ENCODE measurements around the gene RAB20. TPM values are rescaled to one million over a fixed set of nuclear protein-coding genes. Genes with fewer than 3 reads are reported as not detected.

Gene RAB20
- total RNA-seq, 4 donors from 2014 or later: 3.9 to 9.1 (median 6.2) TPM

DNA sequence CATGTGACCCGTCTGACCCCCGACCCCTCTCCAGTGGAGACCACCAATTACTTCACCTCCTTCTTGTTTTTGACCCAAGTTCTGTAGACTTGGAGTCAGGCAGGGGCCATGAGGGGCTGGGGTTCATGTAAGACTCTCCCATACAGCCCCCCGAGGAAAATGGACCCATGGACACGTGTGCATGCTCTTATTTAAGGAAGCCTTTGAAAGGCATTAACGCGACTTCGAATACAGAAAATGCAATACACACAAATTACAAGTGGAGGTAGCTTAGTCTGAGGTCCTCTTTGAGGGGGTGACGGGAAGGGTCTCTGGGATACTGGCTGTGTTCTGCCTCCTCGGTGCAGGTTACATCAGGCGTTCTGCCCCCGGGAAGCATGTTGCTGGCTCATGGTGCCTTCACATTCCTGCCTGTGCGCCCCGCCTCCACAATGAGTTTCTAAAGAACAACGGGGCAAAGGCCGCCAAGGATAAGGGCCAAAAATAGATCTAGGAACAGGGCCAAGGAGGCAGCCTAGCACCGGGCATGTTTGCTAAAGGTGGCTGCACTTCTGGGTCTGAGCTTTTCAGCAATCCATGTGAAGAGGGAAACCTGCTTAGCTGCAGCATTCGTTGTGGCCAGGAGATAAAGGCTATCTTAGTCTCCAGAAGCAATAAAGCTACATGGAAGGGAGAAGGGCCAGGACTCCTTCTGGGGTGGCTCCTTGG is 54.5 kb downstream of the RAB20 start:
- H3K4me3 ChIP-seq (ENCODE audit: low read depth, poor library complexity, severe bottlenecking): no peak overlapping the region
- intact Hi-C loops (cut with DNase I; ENCODE audit: low total_unique reads): no loop called here
- TF ChIP-seq CTCF (IDR thresholded peaks at IDR 0.05): no peak
- no peak for TF ChIP-seq POLR2A (IDR thresholded peaks at IDR 0.05)
- DNase-seq (ENCODE audit: low spot score in 2 of 2): no peak
- WGBS, 2 donors: 49 to 54% methylated on average over 17 of the region's 17 CpGs

DNA sequence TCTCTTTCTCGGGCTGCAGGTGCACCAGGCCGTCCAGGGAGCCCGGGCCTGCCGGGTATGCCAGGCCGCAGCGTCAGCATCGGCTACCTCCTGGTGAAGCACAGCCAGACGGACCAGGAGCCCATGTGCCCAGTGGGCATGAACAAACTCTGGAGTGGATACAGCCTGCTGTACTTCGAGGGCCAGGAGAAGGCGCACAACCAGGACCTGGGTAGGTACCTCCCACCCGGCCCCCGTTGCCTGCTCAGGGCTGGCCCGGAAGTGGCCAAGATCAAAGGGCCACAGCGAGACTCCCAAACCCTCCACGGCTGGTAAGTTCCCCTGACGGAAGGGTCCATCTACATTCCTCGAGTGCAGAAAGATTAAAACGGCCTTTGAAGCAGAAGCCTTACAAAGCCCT is 55.1 kb downstream of the RAB20 start:
- no peak overlapping the region for H3K4me3 ChIP-seq (ENCODE audit: low read depth, poor library complexity, severe bottlenecking)
- WGBS, 2 donors: 90 to 93% methylated on average over 18 of the region's 18 CpGs
- DNase-seq (ENCODE audit: low spot score in 2 of 2): no peak
- intact Hi-C loops (cut with DNase I; ENCODE audit: low total_unique reads): no loop called here
- TF ChIP-seq POLR2A (IDR thresholded peaks at IDR 0.05): no peak
- no peak for TF ChIP-seq CTCF (IDR thresholded peaks at IDR 0.05)

- no peak overlapping the region for H3K4me3 ChIP-seq (ENCODE audit: low read depth, poor library complexity, severe bottlenecking)
- TF ChIP-seq CTCF (IDR thresholded peaks at IDR 0.05) (no peak), POLR2A (IDR thresholded peaks at IDR 0.05) (no peak)
- intact Hi-C loops (cut with DNase I; ENCODE audit: low total_unique reads): no loop called here
- DNase-seq (ENCODE audit: low spot score in 2 of 2): no peak
- 93 to 94% methylated on average over 10 of the region's 10 CpGs for WGBS, 2 donors
Observed at GRCh38 chr13:110505594-110505993, 55.9 kb downstream of the RAB20 start.

DNA sequence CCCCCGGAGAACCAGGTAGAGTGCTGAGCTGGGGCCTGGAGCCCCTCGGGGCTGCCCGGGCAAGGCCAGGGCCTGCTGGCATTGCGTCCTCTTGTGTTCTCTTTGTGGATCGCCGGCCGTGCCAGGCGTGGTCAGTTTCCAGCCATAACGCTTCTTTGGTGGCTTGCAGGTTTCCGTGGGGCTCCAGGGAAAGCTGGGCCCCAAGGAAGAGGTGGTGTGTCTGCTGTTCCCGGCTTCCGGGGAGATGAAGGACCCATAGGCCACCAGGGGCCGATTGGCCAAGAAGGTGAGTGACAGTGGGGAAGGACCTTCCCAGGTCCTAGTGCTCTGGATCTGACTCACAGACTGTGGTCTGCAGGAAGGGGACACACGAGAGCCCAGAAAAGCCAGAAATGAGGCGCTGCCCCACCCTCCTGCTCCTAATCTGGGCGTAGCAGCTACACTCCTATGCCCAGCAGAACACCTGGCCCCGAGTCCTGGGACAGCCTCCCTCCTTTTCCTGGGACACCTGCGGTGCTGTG is 57.5 kb downstream of the RAB20 start:
- WGBS, 2 donors: 94% methylated on average over 11 to 18 of the region's 18 CpGs
- intact Hi-C loops (cut with DNase I; ENCODE audit: low total_unique reads): no loop called here
- DNase-seq (ENCODE audit: low spot score in 2 of 2): no peak
- no peak for TF ChIP-seq CTCF (IDR thresholded peaks at IDR 0.05)
- no peak for TF ChIP-seq POLR2A (IDR thresholded peaks at IDR 0.05)
- H3K4me3 ChIP-seq (ENCODE audit: low read depth, poor library complexity, severe bottlenecking): no peak overlapping the region

DNA sequence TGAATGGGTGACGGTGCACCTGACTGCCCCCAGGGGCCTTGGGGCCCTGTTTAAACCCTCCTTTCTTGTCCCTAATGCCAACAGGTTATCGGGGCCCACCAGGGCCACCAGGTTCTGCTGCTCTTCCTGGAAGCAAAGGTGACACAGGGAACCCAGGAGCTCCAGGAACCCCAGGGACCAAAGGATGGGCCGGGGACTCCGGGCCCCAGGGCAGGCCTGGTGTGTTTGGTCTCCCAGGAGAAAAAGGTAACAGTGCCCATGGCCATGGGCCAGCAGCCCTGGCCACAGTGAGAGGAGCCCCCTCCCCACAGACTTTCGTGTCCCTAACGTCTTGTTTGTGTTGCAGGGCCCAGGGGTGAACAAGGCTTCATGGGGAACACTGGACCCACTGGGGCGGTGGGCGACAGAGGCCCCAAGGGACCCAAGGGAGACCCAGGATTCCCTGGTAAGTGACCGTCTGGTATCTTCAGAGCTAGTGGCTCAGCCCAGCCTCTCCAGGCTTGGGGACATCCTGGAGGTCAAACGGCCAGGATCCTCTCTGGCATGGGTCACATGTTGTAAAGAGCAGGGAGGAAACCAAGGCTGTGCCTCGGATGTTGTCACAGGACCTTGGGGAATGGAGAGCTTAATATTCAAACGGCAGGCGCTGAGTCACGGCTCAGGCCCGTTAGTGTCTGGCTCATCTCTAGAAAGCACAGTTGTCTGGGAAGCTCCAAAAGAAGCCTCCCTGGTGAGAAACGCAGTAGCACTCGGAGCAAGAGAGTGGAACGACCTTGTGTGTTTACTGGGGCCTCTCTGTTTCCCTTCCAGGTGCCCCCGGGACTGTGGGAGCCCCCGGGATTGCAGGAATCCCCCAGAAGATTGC is 58.3 kb downstream of the RAB20 start:
- TF ChIP-seq POLR2A (IDR thresholded peaks at IDR 0.05): no peak
- no peak for TF ChIP-seq CTCF (IDR thresholded peaks at IDR 0.05)
- no peak for DNase-seq (ENCODE audit: low spot score in 2 of 2)
- intact Hi-C loops (cut with DNase I; ENCODE audit: low total_unique reads): no loop called here
- WGBS, 2 donors: 70 to 84% methylated on average over 15 to 20 of the region's 20 CpGs
- no peak overlapping the region for H3K4me3 ChIP-seq (ENCODE audit: low read depth, poor library complexity, severe bottlenecking)

Measured in lower leg skin (tissue), 4 donors.